GM19397 (cell line): Measurements from ENCODE around the gene CPT1A.

Experiments used
- ATAC-seq: cut with Tn5 transposase; IDR thresholded peaks from one replicate; pipeline ENCODE4 v1.9.1; 2021; ENCODE audit warnings: mild to moderate bottlenecking, moderate library complexity; ENCODE audit not compliant: unreplicated experiment

Gene CPT1A

GRCh38 chr11:68832476-68833181 is 9.1 kb downstream of the CPT1A start:
- ATAC-seq = no peak

- no peak for ATAC-seq
Observed at GRCh38 chr11:68831124-68831523, 10.6 kb downstream of the CPT1A start.

- ATAC-seq = no peak
Observed at GRCh38 chr11:68829581-68829980, 12.1 kb downstream of the CPT1A start.

GRCh38 chr11:68828957-68829356 is 12.8 kb downstream of the CPT1A start:
- no peak for ATAC-seq

GRCh38 chr11:68828155-68828931 is 13.4 kb downstream of the CPT1A start:
- ATAC-seq = no peak

- no peak for ATAC-seq
Observed at GRCh38 chr11:68827733-68828132, 14.0 kb downstream of the CPT1A start.

- ATAC-seq = no peak
Observed at GRCh38 chr11:68826726-68827125, 15.0 kb downstream of the CPT1A start.

GRCh38 chr11:68825571-68825970 is 16.1 kb downstream of the CPT1A start:
- no peak for ATAC-seq

- ATAC-seq = no peak
Observed at GRCh38 chr11:68822546-68822945, 19.2 kb downstream of the CPT1A start.

GRCh38 chr11:68821670-68822069 is 20.0 kb downstream of the CPT1A start:
- ATAC-seq = no peak

GRCh38 chr11:68819362-68819761 is 22.4 kb downstream of the CPT1A start:
- no peak for ATAC-seq

GRCh38 chr11:68818181-68818580 is 23.5 kb downstream of the CPT1A start:
- ATAC-seq = no peak

GRCh38 chr11:68817554-68817953 is 24.2 kb downstream of the CPT1A start:
- no peak for ATAC-seq

- ATAC-seq = no peak
Observed at GRCh38 chr11:68816917-68817419, 24.7 kb downstream of the CPT1A start.

- no peak for ATAC-seq
Observed at GRCh38 chr11:68816251-68816776, 25.4 kb downstream of the CPT1A start.

- no peak for ATAC-seq
Observed at GRCh38 chr11:68813773-68814172, 27.9 kb downstream of the CPT1A start.

- ATAC-seq = no peak
Observed at GRCh38 chr11:68812526-68812925, 29.2 kb downstream of the CPT1A start.

- ATAC-seq = no peak
Observed at GRCh38 chr11:68810164-68810563, 31.6 kb downstream of the CPT1A start.

- no peak for ATAC-seq
Observed at GRCh38 chr11:68809506-68809905, 32.2 kb downstream of the CPT1A start.

- no peak for ATAC-seq
Observed at GRCh38 chr11:68808787-68809186, 32.9 kb downstream of the CPT1A start.

- ATAC-seq = no peak
Observed at GRCh38 chr11:68806931-68807844, 34.5 kb downstream of the CPT1A start.
